Spleen (tissue), 11 donors: Measurements from ENCODE around the gene RMI1. TPM values are rescaled to one million over a fixed set of nuclear protein-coding genes. Genes with fewer than 3 reads are reported as not detected.

Experiments
- DNase-seq: peaks from one replicate; pipeline ENCODE4 v3.0.0-alpha.2; 2020
- H3K27ac ChIP-seq, 8 donors: fragments of 200-600 bp; sonication (generic) in 7 of 8; 1 replicate in 4 of 8; 2 replicates in 4 of 8; pipeline versions ENCODE4 v1.5.0 to v1.8.0; 2016 to 2021; ENCODE audit warnings: inconsistent platforms in 4 of 8, mild to moderate bottlenecking in 4 of 8, moderate library complexity in 1 of 8
- H3K27me3 ChIP-seq, 7 donors: fragments of 200-600 bp; sonication (generic) in 6 of 7; replicated peaks in 1 of 7; 1 replicate in 4 of 7; 2 replicates in 3 of 7; pipeline versions ENCODE4 v1.5.0 to v1.8.0; 2016 to 2021; ENCODE audit warnings: inconsistent platforms in 3 of 7, mild to moderate bottlenecking in 1 of 7
- H3K36me3 ChIP-seq, 6 donors: fragments of 200-600 bp; sonication (generic) in 5 of 6; 1 replicate in 4 of 6; 2 replicates in 2 of 6; pipeline versions ENCODE4 v1.5.0 to v1.8.0; 2016 to 2021; ENCODE audit warnings: inconsistent platforms in 2 of 6
- H3K4me1 ChIP-seq, 6 donors: fragments of 200-600 bp; sonication (generic) in 5 of 6; 1 replicate in 3 of 6; 2 replicates in 3 of 6; pipeline versions ENCODE4 v1.5.0 to v1.8.0; 2016 to 2021; ENCODE audit warnings: inconsistent platforms in 3 of 6
- H3K4me3 ChIP-seq, 8 donors: fragments of 200-600 bp; sonication (generic) in 7 of 8; 1 replicate in 4 of 8; 2 replicates in 4 of 8; pipeline versions ENCODE4 v1.5.0 to v1.8.0; 2016 to 2021; ENCODE audit warnings: inconsistent platforms in 4 of 8, mild to moderate bottlenecking in 4 of 8, moderate library complexity in 2 of 8
- H3K9me3 ChIP-seq, 8 donors: fragments of 200-600 bp; sonication (generic) in 7 of 8; 1 replicate in 4 of 8; 2 replicates in 4 of 8; pipeline versions ENCODE4 v1.5.0 to v1.8.0; 2016 to 2021; ENCODE audit warnings: inconsistent platforms in 4 of 8
- POLR2A ChIP-seq, 3 donors: fragments of 450-650 bp; IDR thresholded peaks; one replicate each; pipeline ENCODE4 v1.5.1; 2017; ENCODE audit warnings: antibody characterized with exemption in 3 of 3, mild to moderate bottlenecking in 1 of 3
- POLR2AphosphoS5 ChIP-seq, 3 donors: sonication (generic); formaldehyde crosslinking; IDR thresholded peaks; one replicate each; pipeline ENCODE4 v1.5.1; 2017; ENCODE audit warnings: antibody characterized with exemption in 3 of 3
- WGBS, 5 donors: extraction: QIAGEN DNeasy Blood & Tissue Kit in 3 of 5; methylation state at CpG; one replicate each; pipeline versions ENCODE4 v1.1.5 to v1.1.7; 2013 to 2018; 5-methylcytosine and 5-hydroxymethylcytosine counted together
- intact Hi-C: fragments of 100-400 bp; cut with DNase I; formaldehyde crosslinking; loops from one replicate; pipeline ENCODE4 v1.15.0; 2023; ENCODE audit warnings: low total_unique reads
- polyA plus RNA-seq, 3 donors: library from polyadenylated mRNA; stranded (reverse); fragments of 200-250 nt; gene quantifications; one replicate each; pipeline ENCODE4 v1.2.1, GENCODE V29; 2013
- total RNA-seq, 7 donors: library from RNA; depleted of rRNA in 3 of 7; stranded (reverse); fragments of >200 nt in 3 of 7; fragmentation: NEBNext Ultra II Directional in 4 of 7; extraction: Animal tissue kit (Norgen Biotek cat#: 25700) in 4 of 7; gene quantifications; one replicate each; pipeline versions ENCODE4 v1.1.0 to v1.2.1, GENCODE V29; 2016 to 2021
- TF ChIP-seq, protein P1 (sequence below), 11 experiments: fragments of 200-600 bp in 7 of 11; fragments of 450-650 bp in 4 of 11; sonication (generic) in 4 of 11; IDR thresholded peaks in 8 of 11; conservative IDR thresholded peaks in 3 of 11; 1 replicate in 7 of 11; 2 replicates in 4 of 11; pipeline versions ENCODE4 v1.4.0 to v1.8.0; 2016 to 2021; ENCODE audit warnings: antibody characterized with exemption in 11 of 11, inconsistent platforms in 4 of 11, mild to moderate bottlenecking in 1 of 11
- donor health status: healthy with polysubstance abuse.
- donor health status: DM: no; HTN: no; CAD: no; lungs with moderate emphysema.
- donor health status: DM: no; HTN: no; CAD: no.
- donor health status: Bipolar disorder and iron deficiency.
- donor health status: healthy.
- donor health status: DM: no; HTN: no; CAD: no.
- donor health status: DM: yes; HTN: yes; CAD: no.

RMI1 gene
- total and polyA plus RNA-seq, 10 donors, result 4.2 to 19.5 (median 12.9) TPM

GRCh38 chr9:83962165-83962564, 18.4 kb upstream of the RMI1 start:
- no peak for DNase-seq
- Histone ChIP-seq H3K4me1 (peaks cover 0 to 8% (median under 1%) of the 10 kb centered on the region in 6 donors), H3K4me3 (no peak overlapping the region), H3K27ac (no peak overlapping the region), H3K9me3 (no peaks in the 10 kb centered on the region), H3K27me3 (no peaks in the 10 kb centered on the region), H3K36me3 (peaks cover 0 to 18% (median 14%) of the 10 kb centered on the region in 6 donors)
- 64 to 85% (median 71%) methylated on average over 3 of the region's 3 CpGs for WGBS, 5 donors
- TF ChIP-seq POLR2AphosphoS5 (IDR thresholded peaks at IDR 0.05) (no peak), POLR2A (IDR thresholded peaks at IDR 0.05) (no peak)
- TF ChIP-seq, protein P1, sequence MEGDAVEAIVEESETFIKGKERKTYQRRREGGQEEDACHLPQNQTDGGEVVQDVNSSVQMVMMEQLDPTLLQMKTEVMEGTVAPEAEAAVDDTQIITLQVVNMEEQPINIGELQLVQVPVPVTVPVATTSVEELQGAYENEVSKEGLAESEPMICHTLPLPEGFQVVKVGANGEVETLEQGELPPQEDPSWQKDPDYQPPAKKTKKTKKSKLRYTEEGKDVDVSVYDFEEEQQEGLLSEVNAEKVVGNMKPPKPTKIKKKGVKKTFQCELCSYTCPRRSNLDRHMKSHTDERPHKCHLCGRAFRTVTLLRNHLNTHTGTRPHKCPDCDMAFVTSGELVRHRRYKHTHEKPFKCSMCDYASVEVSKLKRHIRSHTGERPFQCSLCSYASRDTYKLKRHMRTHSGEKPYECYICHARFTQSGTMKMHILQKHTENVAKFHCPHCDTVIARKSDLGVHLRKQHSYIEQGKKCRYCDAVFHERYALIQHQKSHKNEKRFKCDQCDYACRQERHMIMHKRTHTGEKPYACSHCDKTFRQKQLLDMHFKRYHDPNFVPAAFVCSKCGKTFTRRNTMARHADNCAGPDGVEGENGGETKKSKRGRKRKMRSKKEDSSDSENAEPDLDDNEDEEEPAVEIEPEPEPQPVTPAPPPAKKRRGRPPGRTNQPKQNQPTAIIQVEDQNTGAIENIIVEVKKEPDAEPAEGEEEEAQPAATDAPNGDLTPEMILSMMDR (IDR thresholded peaks at IDR 0.05 in 8 of 11, conservative IDR thresholded peaks at IDR 0.05 in 3 of 11), result no peak
- intact Hi-C loops, result no loop called here

DNA sequence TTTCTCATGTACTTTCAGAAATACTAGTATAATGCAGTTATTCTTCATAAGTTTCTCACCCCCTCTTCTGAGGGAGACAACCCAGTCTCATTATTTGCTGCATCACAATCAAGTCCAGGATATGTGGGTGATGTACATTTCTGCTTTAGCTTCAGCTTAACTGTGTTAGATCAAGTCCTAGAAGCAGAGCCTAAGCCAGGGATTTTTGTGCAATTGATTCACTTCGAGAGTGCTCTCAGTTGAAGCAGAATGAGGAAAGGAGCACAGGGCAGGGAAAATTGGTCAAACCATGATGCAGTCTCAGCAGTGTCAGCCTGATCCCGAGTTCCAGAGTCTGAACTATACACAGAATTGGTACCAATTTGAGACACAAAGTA, 15.6 kb upstream of the RMI1 start:
- TF ChIP-seq POLR2AphosphoS5 (IDR thresholded peaks at IDR 0.05), result peak in 1 of 3 donors; percentile 32
- TF ChIP-seq POLR2A (IDR thresholded peaks at IDR 0.05), result no peak
- no peaks in the 10 kb centered on the region for H3K9me3 ChIP-seq
- H3K4me1 ChIP-seq, result peaks cover 0 to 11% (median 3%) of the 10 kb centered on the region in 6 donors
- H3K36me3 ChIP-seq, result peaks cover 0 to 46% (median 42%) of the 10 kb centered on the region in 6 donors
- H3K4me3 ChIP-seq, result no peak overlapping the region
- no peaks in the 10 kb centered on the region for H3K27me3 ChIP-seq
- 68 to 76% (median 69%) methylated on average over 2 of the region's 2 CpGs for WGBS, 5 donors
- intact Hi-C loops, result no loop called here
- H3K27ac ChIP-seq, result peak overlapping the region in 3 of 8 donors; percentile 2 to 43 (median 16)
- no peak for DNase-seq

DNA sequence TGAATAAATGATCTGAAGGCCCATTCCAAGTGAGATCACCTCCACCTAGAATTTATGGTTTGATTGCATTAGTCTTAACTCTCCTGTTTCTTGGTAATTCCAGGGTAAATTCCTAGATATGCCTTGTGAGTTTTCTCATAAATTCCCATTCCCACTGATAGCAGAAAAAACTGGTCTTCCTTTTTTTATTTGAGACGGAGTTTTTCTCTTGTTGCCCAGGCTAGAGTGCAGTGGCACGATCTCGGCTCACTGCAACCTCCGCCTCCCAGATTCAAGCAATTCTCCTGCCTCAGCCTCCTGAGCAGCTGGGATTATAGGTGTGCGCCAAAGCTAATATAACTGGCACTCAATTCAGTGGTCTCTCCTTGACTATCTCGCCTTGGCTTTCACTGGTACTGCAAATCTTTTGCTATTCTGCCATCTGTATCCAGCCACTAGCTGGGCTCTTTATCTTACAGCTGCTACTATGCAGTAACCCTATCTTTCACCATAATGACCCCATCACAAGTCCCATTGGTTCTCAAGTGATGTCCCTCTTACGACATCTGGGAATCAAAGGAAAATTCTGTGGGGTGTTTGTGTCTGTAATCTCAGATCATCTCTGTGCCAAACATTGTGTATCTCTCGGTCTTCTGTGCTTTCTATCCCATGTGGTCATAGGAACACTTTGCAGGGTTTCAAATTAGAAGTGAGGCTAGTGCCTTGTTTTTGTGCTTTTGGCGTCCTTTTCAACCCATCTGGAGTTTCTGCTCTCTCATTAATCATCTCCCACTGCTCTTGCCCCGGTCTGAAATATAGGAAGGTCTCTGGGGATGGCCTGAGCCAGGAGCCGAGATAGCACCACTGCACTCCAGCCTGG, 15.0 kb upstream of the RMI1 start:
- TF ChIP-seq, protein P1 (IDR thresholded peaks at IDR 0.05 in 8 of 11, conservative IDR thresholded peaks at IDR 0.05 in 3 of 11), result no peak
- TF ChIP-seq POLR2A (IDR thresholded peaks at IDR 0.05), result no peak
- peak in 2 of 3 donors; percentile 52 to 71 for TF ChIP-seq POLR2AphosphoS5 (IDR thresholded peaks at IDR 0.05)
- H3K4me1 ChIP-seq, result peaks cover 0 to 15% (median 6%) of the 10 kb centered on the region in 6 donors
- H3K27ac ChIP-seq, result peak overlapping the region in 2 of 8 donors; percentile 2 to 16
- H3K36me3 ChIP-seq, result peaks cover 0 to 52% (median 48%) of the 10 kb centered on the region in 6 donors
- WGBS, 5 donors, result 74 to 85% (median 79%) methylated on average over 11 of the region's 11 CpGs
- H3K4me3 ChIP-seq, result no peak overlapping the region
- intact Hi-C loops, result no loop called here
- H3K27me3 ChIP-seq, result no peaks in the 10 kb centered on the region
- no peaks in the 10 kb centered on the region for H3K9me3 ChIP-seq
- DNase-seq, result no peak

DNA sequence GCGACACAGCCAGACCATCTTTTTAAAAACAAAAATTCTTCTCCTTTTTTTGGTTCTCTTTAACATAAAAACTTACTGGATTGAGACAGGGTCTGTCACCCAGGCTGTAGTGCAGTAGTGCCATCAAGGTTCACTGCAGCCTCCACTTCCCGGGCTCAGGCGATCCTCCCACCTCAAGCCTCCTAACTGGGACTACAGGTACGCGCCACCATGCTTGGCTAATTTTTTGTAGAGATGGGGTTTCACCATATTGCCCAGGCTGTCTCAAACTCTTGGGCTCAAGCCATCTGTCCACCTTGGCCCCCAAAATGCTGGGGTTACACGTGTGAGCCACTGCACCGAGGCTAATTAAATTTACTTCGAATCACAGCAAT, 14.4 kb upstream of the RMI1 start:
- TF ChIP-seq POLR2A (IDR thresholded peaks at IDR 0.05), result no peak
- TF ChIP-seq POLR2AphosphoS5 (IDR thresholded peaks at IDR 0.05), result peak; percentile 16 to 66 (median 65)
- peaks cover 0 to 58% (median 54%) of the 10 kb centered on the region in 6 donors for H3K36me3 ChIP-seq
- intact Hi-C loops, result no loop called here

DNA sequence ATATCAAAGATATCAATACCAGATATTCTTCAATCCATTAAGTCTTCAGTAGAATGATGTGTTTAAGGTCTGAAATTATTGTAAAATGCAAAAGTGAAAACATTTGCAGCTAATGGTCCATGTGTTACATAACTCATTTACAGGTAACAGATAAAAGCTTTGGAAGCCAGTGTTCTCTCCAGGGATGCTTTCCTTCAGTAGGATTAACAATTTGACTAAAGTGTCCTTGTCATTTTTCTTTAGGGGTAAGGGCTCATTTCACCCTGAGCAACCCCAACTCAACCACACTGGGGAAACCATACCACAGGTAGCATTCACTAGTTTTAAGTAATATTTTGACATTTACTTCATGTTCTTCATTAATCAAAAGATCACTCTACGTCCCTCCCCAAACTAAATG, 13.5 kb upstream of the RMI1 start:
- Histone ChIP-seq H3K36me3 (peaks cover 6 to 67% (median 63%) of the 10 kb centered on the region in 6 donors), H3K27me3 (no peaks in the 10 kb centered on the region), H3K27ac (peak overlapping the region in 1 of 8 donors; percentile 7), H3K4me1 (peaks cover 0 to 26% (median 12%) of the 10 kb centered on the region in 6 donors), H3K9me3 (no peaks in the 10 kb centered on the region), H3K4me3 (no peak overlapping the region)
- intact Hi-C loops, result no loop called here
- no peak for DNase-seq
- 72 to 84% (median 78%) methylated on average over 1 of the region's 1 CpG for WGBS, 5 donors
- no peak for TF ChIP-seq POLR2AphosphoS5 (IDR thresholded peaks at IDR 0.05)

More for the DNA sequence above, 14.4 kb upstream of the RMI1 start:
- 89 to 97% (median 92%) methylated on average over 8 of the region's 8 CpGs for WGBS, 5 donors
- Histone ChIP-seq H3K27ac (no peak overlapping the region), H3K4me1 (peaks cover 0 to 17% (median 8%) of the 10 kb centered on the region in 6 donors), H3K27me3 (no peaks in the 10 kb centered on the region), H3K4me3 (no peak overlapping the region), H3K9me3 (no peaks in the 10 kb centered on the region)
- no peak for DNase-seq
